Measurements from ENCODE around the gene OVCA2. TPM values are rescaled to one million over a fixed set of nuclear protein-coding genes. Genes with fewer than 3 reads are reported as not detected.

OVCA2 gene
- polyA plus RNA-seq, 1 donor (not counting 4 experiments of a cell fraction or from before 2014, with no cell fraction given), result 41.2 TPM

GRCh38 chr17:2064520-2064971, 22.7 kb downstream of the OVCA2 start:
- Histone ChIP-seq H4K20me1 (ENCODE audit: control insufficient read depth, extremely low read depth, insufficient read depth, low read length) (no peaks in the 10 kb centered on the region), H3K27me3 (ENCODE audit: control insufficient read depth, extremely low read depth, insufficient read depth, low read length) (no peaks in the 10 kb centered on the region), H3K9me3 (ENCODE audit: control insufficient read depth, low read depth, low read length) (no peaks in the 10 kb centered on the region), H2AFZ (ENCODE audit: control insufficient read depth, low read length) (no peak overlapping the region), H3K9me1 (ENCODE audit: control insufficient read depth, extremely low read depth, insufficient read depth, low read length) (no peaks in the 10 kb centered on the region), H3K9ac (ENCODE audit: control insufficient read depth, extremely low read depth, insufficient read depth, low read length) (no peak overlapping the region), H3K36me3 (ENCODE audit: control insufficient read depth in 2 of 2, extremely low read depth in 1 of 2, insufficient read depth in 2 of 2, low read length in 2 of 2) (peaks cover 24 to 37% of the 10 kb centered on the region in 2 experiments), H3K79me2 (ENCODE audit: control insufficient read depth, insufficient read depth, low read length) (no peaks in the 10 kb centered on the region), H3K4me2 (ENCODE audit: control insufficient read depth, extremely low read depth, insufficient read depth, low read depth, low read length) (no peak overlapping the region), H3K4me1 (ENCODE audit: control insufficient read depth, extremely low read depth, insufficient read depth, low read length) (peaks cover 3% of the 10 kb centered on the region), H3K27ac (ENCODE audit: control insufficient read depth, insufficient read depth, low read length) (no peak overlapping the region), H3K4me3 (ENCODE audit: control insufficient read depth in 2 of 3, extremely low read depth in 1 of 3, insufficient read depth in 2 of 3, low read depth in 1 of 3, low read length in 3 of 3) (no peak overlapping the region)
- TF ChIP-seq EZH2 (IDR thresholded peaks at IDR 0.05; ENCODE audit: low read length) (no peak), CTCF (optimal IDR thresholded peaks at IDR 0.05 in 1 of 3, IDR thresholded peaks at IDR 0.05 in 1 of 3, conservative IDR thresholded peaks at IDR 0.05 in 1 of 3; ENCODE audit: extremely low read depth in 1 of 3, insufficient read depth in 2 of 3, low read length in 3 of 3) (no peak)
- no peak for FAIRE-seq
- DNase-seq (ENCODE audit: low read depth, low spot score), result no peak
- dilution Hi-C loops (cut with MboI; ENCODE audit: extremely low pct_ligation_motif_present, low sequenced_read_pairs), result no loop called here

DNA sequence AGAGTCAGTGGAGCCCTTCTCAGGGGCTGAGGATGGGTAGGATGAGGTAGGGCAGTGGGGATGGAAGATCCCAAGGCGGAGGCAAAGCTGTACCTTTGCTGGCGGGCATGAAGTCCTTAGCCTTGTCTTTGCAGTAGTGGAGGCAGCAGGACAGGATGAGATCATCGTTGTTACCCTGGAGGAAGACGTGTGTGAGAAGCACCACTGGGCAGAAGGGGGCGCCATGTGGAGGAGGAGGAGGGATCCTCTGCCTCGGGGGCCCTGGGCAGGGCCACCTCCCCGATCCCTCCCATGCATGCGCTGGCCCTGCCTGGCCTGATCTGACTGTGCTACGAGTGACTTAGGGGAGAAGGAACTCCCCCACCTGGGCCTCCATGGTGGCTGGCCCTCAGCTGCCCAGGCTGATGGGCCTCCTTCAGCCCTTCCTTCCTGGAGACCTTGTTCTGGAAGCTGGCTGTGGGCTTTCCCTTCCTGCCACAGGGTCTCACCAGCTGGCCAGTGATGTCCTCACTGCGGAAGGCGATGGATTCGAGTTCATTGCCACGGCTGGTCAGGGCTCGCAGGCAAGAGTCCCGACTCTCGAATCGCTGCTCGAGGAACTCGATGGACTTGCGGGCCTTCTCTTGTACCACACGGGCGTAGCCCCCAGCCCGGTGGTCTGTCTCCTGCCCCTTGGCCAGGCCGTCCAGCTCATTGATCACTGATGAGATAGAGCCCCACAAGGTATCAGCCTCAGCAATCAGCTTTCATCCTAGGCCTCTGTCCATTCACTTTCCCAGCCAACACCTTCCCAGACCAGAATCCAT, 23.4 kb downstream of the OVCA2 start:
- dilution Hi-C loops (cut with MboI; ENCODE audit: extremely low pct_ligation_motif_present, low sequenced_read_pairs), result no loop called here
- no peaks in the 10 kb centered on the region for H3K9me1 ChIP-seq (ENCODE audit: control insufficient read depth, extremely low read depth, insufficient read depth, low read length)
- no peak overlapping the region for H3K4me3 ChIP-seq (ENCODE audit: control insufficient read depth in 2 of 3, extremely low read depth in 1 of 3, insufficient read depth in 2 of 3, low read depth in 1 of 3, low read length in 3 of 3)
- no peaks in the 10 kb centered on the region for H3K79me2 ChIP-seq (ENCODE audit: control insufficient read depth, insufficient read depth, low read length)
- peak; percentile 53 to 85 (median 57) for TF ChIP-seq CTCF (optimal IDR thresholded peaks at IDR 0.05 in 1 of 3, IDR thresholded peaks at IDR 0.05 in 1 of 3, conservative IDR thresholded peaks at IDR 0.05 in 1 of 3; ENCODE audit: extremely low read depth in 1 of 3, insufficient read depth in 2 of 3, low read length in 3 of 3)
- no peak for TF ChIP-seq EZH2 (IDR thresholded peaks at IDR 0.05; ENCODE audit: low read length)
- peaks cover 3% of the 10 kb centered on the region for H3K4me1 ChIP-seq (ENCODE audit: control insufficient read depth, extremely low read depth, insufficient read depth, low read length)
- H3K27me3 ChIP-seq (ENCODE audit: control insufficient read depth, extremely low read depth, insufficient read depth, low read length), result no peaks in the 10 kb centered on the region
- H3K9ac ChIP-seq (ENCODE audit: control insufficient read depth, extremely low read depth, insufficient read depth, low read length), result no peak overlapping the region
- no peak overlapping the region for H3K4me2 ChIP-seq (ENCODE audit: control insufficient read depth, extremely low read depth, insufficient read depth, low read depth, low read length)
- H2AFZ ChIP-seq (ENCODE audit: control insufficient read depth, low read length), result no peak overlapping the region
- DNase-seq (ENCODE audit: low read depth, low spot score) (no peak), FAIRE-seq (peak; percentile 76)
- no peaks in the 10 kb centered on the region for H4K20me1 ChIP-seq (ENCODE audit: control insufficient read depth, extremely low read depth, insufficient read depth, low read length)
- peaks cover 24 to 37% of the 10 kb centered on the region in 2 experiments for H3K36me3 ChIP-seq (ENCODE audit: control insufficient read depth in 2 of 2, extremely low read depth in 1 of 2, insufficient read depth in 2 of 2, low read length in 2 of 2)
- H3K9me3 ChIP-seq (ENCODE audit: control insufficient read depth, low read depth, low read length), result no peaks in the 10 kb centered on the region
- H3K27ac ChIP-seq (ENCODE audit: control insufficient read depth, insufficient read depth, low read length), result no peak overlapping the region

Measured in keratinocyte (primary cell).